SJCRH30 (cell line): ENCODE results near the gene PODXL2. TPM values are rescaled to one million over a fixed set of nuclear protein-coding genes. Genes with fewer than 3 reads are reported as not detected.
"Not testable (repeated sequence)": the region's sequence is repeated elsewhere in the genome, so short reads cannot be mapped to it uniquely, and the experiment has no call there.

Experiments used
- DNase-seq, 2 experiments: peaks; one replicate each; pipeline ENCODE4 v3.0.0-alpha.2; 2015 to 2020
- H3K27ac ChIP-seq: fragments of 250-450 bp; sonication (Bioruptor Pico); 2 replicates; pipeline ENCODE4 v1.5.1; 2020; ENCODE audit warnings: mild to moderate bottlenecking, moderate library complexity
- H3K27me3 ChIP-seq: fragments of 250-450 bp; sonication (Bioruptor Pico); 2 replicates; pipeline ENCODE4 v1.5.1; 2020; ENCODE audit warnings: mild to moderate bottlenecking, moderate library complexity
- H3K36me3 ChIP-seq: fragments of 250-450 bp; sonication (Bioruptor Pico); 2 replicates; pipeline ENCODE4 v1.5.1; 2020; ENCODE audit warnings: mild to moderate bottlenecking, moderate library complexity
- H3K4me1 ChIP-seq: fragments of 250-450 bp; sonication (Bioruptor Pico); 2 replicates; pipeline ENCODE4 v1.5.1; 2020; ENCODE audit warnings: mild to moderate bottlenecking, moderate library complexity
- H3K4me3 ChIP-seq: fragments of 250-450 bp; sonication (Bioruptor Pico); 2 replicates; pipeline ENCODE4 v1.5.1; 2020; ENCODE audit warnings: mild to moderate bottlenecking, moderate library complexity
- H3K9me3 ChIP-seq: fragments of 250-450 bp; sonication (Bioruptor Pico); replicated peaks from 2 replicates; pipeline ENCODE4 v1.5.1; 2020; ENCODE audit warnings: mild to moderate bottlenecking, moderate library complexity
- total RNA-seq: library from RNA; depleted of rRNA; stranded (reverse); fragments of >200 nt; shearing (Covaris generic); gene quantifications from 2 replicates; pipeline ENCODE4 v1.2.3, GENCODE V29; 2014

PODXL2 gene
- total RNA-seq, 1 experiment from 2014 or later: 10.7 TPM

DNA sequence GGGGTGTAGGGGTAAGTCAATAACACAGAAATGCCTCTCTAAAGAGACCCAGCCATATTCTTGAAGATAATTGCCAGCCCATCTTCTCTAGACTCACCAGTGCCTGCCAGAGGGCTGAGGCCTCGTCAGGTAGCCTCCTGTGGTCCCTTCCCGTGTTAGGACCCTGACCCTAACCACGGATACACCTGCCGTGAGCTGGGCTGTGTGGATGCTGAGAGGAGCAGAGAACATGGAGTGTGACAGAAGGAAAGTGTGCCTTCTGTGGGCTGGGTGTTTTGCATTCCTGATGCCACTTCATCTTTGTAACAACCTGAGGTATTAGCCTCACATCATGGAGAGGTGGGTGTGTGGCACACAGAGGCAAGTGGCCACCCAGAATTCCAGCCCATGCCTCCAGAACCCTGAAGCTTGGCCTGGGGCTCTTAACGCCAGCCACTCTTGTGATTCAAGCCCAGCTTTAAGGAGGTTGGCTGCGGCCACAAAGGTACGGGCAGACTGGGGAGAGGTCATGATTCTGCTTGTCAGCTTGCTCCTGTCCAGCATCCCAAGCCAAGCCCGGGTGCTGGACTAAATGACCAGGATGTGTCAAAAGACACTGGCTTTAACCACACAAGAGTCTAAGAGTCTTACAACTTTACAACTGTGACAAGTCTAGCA lies 22.7 kb downstream of the PODXL2 start:
- peaks cover 18% of the 10 kb centered on the region for H3K4me1 ChIP-seq
- DNase-seq: no peak
- no peak overlapping the region for H3K4me3 ChIP-seq
- no peaks in the 10 kb centered on the region for H3K9me3 ChIP-seq
- H3K27ac ChIP-seq: no peak overlapping the region
- H3K27me3 ChIP-seq: no peaks in the 10 kb centered on the region
- H3K36me3 ChIP-seq: no peaks in the 10 kb centered on the region

GRCh38 chr3:127652246-127652995 lies 23.4 kb downstream of the PODXL2 start:
- H3K9me3 ChIP-seq: no peaks in the 10 kb centered on the region
- peak; percentile 66 to 90 for DNase-seq
- no peaks in the 10 kb centered on the region for H3K36me3 ChIP-seq
- H3K27ac ChIP-seq: no peak overlapping the region
- H3K4me1 ChIP-seq: peaks cover 18% of the 10 kb centered on the region
- no peak overlapping the region for H3K4me3 ChIP-seq
- no peaks in the 10 kb centered on the region for H3K27me3 ChIP-seq

DNA sequence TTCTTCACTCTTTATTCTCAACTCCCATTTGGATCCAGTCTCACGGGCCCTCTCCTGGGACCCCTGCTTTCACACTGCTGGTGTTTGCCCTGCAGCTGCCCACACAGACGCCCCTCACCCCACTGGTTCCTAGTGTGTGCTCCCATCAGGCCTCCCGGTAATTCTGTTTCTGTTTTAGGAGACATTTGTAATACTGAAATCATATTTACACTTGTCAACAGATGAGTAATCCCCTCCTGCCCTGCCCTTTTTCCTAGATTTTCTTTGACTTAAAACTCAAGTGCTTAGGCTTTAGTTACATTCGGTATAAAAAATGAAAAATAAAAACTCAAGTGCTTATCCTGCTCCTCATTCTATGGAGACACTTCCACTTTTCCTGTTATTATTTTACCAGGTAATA lies 25.4 kb downstream of the PODXL2 start:
- Histone ChIP-seq H3K4me1 (peaks cover 21% of the 10 kb centered on the region), H3K27ac (no peak overlapping the region), H3K27me3 (no peaks in the 10 kb centered on the region), H3K36me3 (no peaks in the 10 kb centered on the region), H3K4me3 (no peak overlapping the region), H3K9me3 (no peaks in the 10 kb centered on the region)
- DNase-seq: no peak

DNA sequence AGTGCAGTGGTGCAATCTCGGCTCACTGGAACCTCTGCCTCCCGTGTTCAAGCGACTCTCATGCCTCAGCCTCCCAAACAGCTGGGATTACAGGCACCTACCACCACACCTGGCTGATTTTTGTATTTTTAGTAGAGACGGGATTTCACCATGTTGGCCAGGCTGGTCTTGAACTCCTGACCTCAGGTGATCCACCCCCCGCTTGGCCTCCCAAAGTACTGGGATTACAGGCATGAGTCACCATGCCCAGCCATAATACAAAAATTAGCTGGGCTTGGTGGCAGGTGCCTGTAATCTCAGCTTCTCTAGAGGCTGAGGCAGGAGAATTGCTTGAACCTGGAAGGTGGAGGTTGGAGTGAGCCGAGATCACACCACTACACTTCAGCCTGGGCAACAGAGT lies 26.0 kb downstream of the PODXL2 start:
- H3K36me3 ChIP-seq, H3K4me3 ChIP-seq, H3K27me3 ChIP-seq, H3K9me3 ChIP-seq, H3K27ac ChIP-seq, DNase-seq: not testable (repeated sequence)
- peaks cover 26% of the 10 kb centered on the region for H3K4me1 ChIP-seq

GRCh38 chr3:127655641-127656040 lies 26.7 kb downstream of the PODXL2 start:
- DNase-seq: peak; percentile 32 to 61
- Histone ChIP-seq H3K9me3 (no peaks in the 10 kb centered on the region), H3K27me3 (no peaks in the 10 kb centered on the region), H3K4me3 (no peak overlapping the region), H3K27ac (0 out of 2 replicates have a peak overlapping the region, but pooled peaks have one; percentile 9), H3K4me1 (peaks cover 26% of the 10 kb centered on the region), H3K36me3 (no peaks in the 10 kb centered on the region)

DNA sequence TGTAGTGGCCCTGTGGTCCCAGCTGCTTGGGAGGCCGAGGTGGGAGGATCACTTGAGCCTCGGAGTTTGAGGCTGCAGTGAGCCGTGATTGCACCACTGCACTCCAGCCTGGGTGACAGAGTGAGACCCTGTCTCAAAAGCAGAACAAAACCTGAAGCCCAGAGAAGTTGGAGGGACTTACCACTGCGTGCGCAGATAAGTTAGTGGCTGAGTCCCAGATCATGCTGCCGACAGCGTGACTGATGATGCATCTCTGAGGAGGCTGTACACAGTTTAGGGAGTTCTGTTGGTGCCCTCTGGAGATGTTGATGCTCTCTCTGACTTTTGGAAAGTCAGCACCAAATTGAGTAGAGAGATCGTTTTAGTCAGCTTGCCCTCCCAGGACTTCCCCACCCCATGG lies 27.9 kb downstream of the PODXL2 start:
- Histone ChIP-seq H3K27me3 (no peaks in the 10 kb centered on the region), H3K9me3 (no peaks in the 10 kb centered on the region), H3K27ac (no peak overlapping the region), H3K4me3 (no peak overlapping the region), H3K36me3 (no peaks in the 10 kb centered on the region), H3K4me1 (peaks cover 26% of the 10 kb centered on the region)
- no peak for DNase-seq

DNA sequence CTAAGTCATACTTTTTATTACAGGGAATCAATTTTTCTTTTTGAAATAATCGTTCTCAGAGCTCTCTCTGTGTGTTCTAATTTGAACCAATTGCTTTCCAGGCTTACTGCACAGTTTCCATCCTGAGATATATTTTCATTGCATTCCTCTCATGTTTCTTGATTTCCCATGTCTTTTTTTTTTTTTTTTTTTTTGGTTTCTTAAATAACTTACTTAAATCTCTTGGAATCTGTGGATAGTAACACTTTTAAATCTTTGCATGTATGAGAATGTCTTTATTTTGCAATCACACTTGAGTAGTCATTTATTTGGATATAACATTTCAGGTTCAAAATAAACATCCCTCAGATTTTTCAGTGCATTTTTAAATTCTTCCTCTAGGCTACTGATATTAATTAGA lies 29.2 kb downstream of the PODXL2 start:
- H3K4me1 ChIP-seq: peaks cover 22% of the 10 kb centered on the region
- no peak overlapping the region for H3K27ac ChIP-seq
- H3K36me3 ChIP-seq: no peaks in the 10 kb centered on the region
- H3K9me3 ChIP-seq: no peaks in the 10 kb centered on the region
- no peak overlapping the region for H3K4me3 ChIP-seq
- no peak for DNase-seq
- H3K27me3 ChIP-seq: no peaks in the 10 kb centered on the region

GRCh38 chr3:127660621-127661251 lies 31.8 kb downstream of the PODXL2 start:
- H3K27me3 ChIP-seq: no peaks in the 10 kb centered on the region
- no peaks in the 10 kb centered on the region for H3K9me3 ChIP-seq
- H3K36me3 ChIP-seq: no peaks in the 10 kb centered on the region
- no peak overlapping the region for H3K4me3 ChIP-seq
- no peak overlapping the region for H3K27ac ChIP-seq
- no peak for DNase-seq
- H3K4me1 ChIP-seq: peaks cover 14% of the 10 kb centered on the region

DNA sequence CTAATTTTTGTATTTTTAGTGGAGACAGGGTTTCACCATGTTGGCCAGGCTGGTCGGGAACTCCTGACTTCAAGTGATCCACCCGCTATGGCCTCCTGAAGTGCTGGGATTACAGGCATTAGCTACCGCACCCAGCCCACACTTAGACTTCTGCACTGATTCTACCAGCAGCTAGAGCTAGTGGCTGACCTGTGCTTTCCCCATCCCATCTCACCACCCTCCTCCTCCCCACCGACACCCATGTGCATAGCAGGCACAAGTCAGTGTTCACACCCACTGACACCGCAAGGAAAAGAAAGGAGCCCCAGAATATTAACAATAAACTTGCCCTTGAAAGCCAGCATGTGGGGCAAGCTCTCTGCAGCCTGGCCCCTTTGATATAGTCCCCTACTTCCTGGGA lies 32.6 kb downstream of the PODXL2 start:
- Histone ChIP-seq H3K4me3 (no peak overlapping the region), H3K9me3 (no peaks in the 10 kb centered on the region), H3K36me3 (no peaks in the 10 kb centered on the region), H3K27ac (no peak overlapping the region), H3K27me3 (no peaks in the 10 kb centered on the region), H3K4me1 (peaks cover 8% of the 10 kb centered on the region)
- no peak for DNase-seq

DNA sequence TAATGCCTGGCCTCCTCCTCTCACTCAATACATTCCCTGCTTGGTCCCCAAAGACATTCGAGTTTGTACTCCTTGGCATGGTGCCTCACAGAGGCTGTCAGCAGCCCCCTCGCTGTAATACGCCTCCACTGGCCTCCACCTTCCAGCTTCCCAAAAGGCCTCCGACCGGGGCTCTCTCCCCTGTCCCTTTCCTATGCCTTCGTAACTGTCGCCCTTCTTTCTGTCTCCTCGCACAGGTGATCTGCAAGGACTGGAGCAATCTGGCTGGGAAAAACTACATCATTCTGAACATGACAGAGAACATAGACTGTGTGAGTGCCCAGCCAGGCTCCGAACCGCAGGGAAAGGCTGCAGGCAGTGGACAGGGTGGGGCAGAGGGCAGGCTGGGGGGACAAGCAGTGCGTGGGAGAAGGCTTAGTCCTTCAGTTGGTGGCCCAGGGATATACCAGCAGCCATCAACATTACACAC lies 33.0 kb downstream of the PODXL2 start:
- Histone ChIP-seq H3K9me3 (no peaks in the 10 kb centered on the region), H3K36me3 (no peaks in the 10 kb centered on the region), H3K27ac (no peak overlapping the region), H3K27me3 (no peaks in the 10 kb centered on the region), H3K4me1 (peaks cover 8% of the 10 kb centered on the region), H3K4me3 (no peak overlapping the region)
- DNase-seq: no peak

DNA sequence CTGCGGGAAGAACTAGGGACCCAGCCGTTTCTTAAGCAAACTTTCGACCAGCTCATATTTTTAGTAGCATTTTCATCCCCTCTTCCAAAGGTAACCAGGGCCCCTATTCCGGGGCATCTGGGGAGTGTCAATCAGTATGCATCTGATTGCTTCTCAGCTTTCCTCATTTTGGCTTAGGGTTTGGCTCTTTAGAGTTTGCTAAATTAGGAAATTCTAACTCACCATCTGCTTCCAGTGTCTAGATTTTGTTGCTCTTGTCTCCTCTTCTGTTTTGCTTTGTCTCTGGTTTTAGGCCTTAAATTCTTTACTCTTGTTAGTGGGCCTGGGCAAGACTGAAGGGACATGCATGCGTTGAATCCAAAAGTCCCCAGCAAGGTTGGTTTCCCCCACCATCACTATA lies 34.2 kb downstream of the PODXL2 start:
- Histone ChIP-seq H3K36me3 (no peaks in the 10 kb centered on the region), H3K4me3 (no peak overlapping the region), H3K27ac (no peak overlapping the region), H3K27me3 (no peaks in the 10 kb centered on the region), H3K9me3 (no peaks in the 10 kb centered on the region), H3K4me1 (peaks cover 8% of the 10 kb centered on the region)
- DNase-seq: no peak

GRCh38 chr3:127665165-127665564 lies 36.2 kb downstream of the PODXL2 start:
- Histone ChIP-seq H3K27ac (no peak overlapping the region), H3K36me3 (no peaks in the 10 kb centered on the region), H3K4me1 (no peaks in the 10 kb centered on the region), H3K4me3 (no peak overlapping the region), H3K27me3 (no peaks in the 10 kb centered on the region), H3K9me3 (no peaks in the 10 kb centered on the region)
- DNase-seq: no peak

DNA sequence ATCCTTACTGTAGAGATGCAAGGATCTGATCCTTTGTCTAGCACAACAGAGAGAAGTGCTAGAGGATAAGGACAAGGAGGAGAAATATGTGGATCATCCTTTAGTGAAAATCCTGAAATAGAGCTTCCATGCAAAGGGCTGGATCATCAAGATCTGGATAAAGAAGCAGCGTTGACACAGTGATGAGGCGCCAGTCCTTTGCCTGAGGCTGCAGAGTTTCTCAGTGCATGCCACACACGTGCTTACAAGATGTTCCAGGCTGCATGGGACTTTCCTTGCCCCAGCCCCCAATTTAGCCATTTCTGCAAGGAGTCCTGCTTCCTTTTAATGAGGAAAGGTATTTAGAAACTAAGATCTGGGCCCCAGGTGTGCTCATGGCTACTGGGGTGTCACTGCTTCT lies 36.6 kb downstream of the PODXL2 start:
- Histone ChIP-seq H3K9me3 (no peaks in the 10 kb centered on the region), H3K27ac (no peak overlapping the region), H3K27me3 (no peaks in the 10 kb centered on the region), H3K4me1 (no peaks in the 10 kb centered on the region), H3K4me3 (no peak overlapping the region), H3K36me3 (no peaks in the 10 kb centered on the region)
- DNase-seq: no peak

DNA sequence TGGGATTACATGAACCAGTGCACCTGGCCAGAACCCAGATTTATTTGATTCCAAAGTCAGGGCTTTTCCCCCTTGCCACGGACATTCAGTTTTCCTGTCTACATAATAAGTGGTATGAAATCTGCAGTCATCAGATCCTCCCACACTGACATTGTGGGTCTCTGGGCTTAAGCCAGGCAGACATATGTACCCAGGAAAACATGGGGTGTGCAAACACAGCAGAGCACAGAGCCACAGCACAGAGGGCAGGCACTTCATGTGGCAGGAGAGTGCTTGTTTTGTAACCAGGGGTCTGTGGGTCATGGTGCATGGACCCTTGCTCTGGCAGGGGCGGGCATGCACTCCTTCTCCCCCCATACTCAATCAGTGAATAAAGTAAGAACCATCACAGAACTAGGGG lies 37.7 kb downstream of the PODXL2 start:
- Histone ChIP-seq H3K27ac (no peak overlapping the region), H3K9me3 (no peaks in the 10 kb centered on the region), H3K4me1 (no peaks in the 10 kb centered on the region), H3K4me3 (no peak overlapping the region), H3K27me3 (no peaks in the 10 kb centered on the region), H3K36me3 (no peaks in the 10 kb centered on the region)
- DNase-seq: no peak

GRCh38 chr3:127667119-127667681 lies 38.2 kb downstream of the PODXL2 start:
- Histone ChIP-seq H3K36me3 (no peaks in the 10 kb centered on the region), H3K4me1 (no peaks in the 10 kb centered on the region), H3K9me3 (no peaks in the 10 kb centered on the region), H3K4me3 (no peak overlapping the region), H3K27me3 (no peaks in the 10 kb centered on the region), H3K27ac (no peak overlapping the region)
- DNase-seq: no peak
